A375 (cell line): ENCODE results near the gene C11orf98. TPM values are rescaled to one million over a fixed set of nuclear protein-coding genes. Genes with fewer than 3 reads are reported as not detected.

Source experiments
- small RNA-seq: library from RNA; depleted of rRNA; stranded (forward); fragments of <200 nt; gene quantifications from one replicate; pipeline ENCODE3, GENCODE V24; 2014
- total RNA-seq: library from RNA; depleted of rRNA; stranded (reverse); fragments of >200 nt; shearing (Covaris generic); gene quantifications from 2 replicates; pipeline ENCODE4 v1.2.3, GENCODE V29; 2014; rRNA removed

C11orf98 gene
- 258 and 334 TPM in 2 replicates for total RNA-seq

DNA sequence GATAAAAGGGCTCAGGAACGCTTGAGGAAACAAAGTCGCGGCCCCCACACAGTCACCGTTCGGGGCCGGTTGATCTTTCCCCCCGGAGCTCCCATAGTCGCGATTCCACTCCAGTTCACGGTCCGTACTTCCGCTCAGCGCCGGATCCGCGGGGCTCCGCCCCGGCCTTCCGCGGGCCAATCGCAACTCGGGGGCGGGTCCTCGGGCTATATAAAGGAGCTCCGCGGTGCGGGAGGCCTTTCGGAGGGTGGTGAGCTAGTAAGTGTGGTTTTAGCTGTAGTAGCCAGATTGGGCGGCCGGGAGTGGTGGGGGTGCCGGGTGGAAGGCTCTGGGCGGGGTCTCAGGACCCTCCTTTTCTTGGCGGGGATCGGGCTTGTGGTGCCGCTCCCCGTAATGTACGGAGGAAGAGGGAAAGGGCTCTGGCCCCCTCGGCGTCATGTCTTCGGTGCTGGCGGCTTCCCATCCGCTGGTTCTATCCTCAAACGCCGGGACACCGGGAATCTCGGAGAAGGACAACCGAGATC, at the start of gene C11orf98, which contains the start of gene CSKMT:
TSS of gene C11orf98 (minus strand) at position 136 of the 524 bp plus-strand sequence. CDS start at position 95, 41 bp downstream.
TSS of gene CSKMT (plus strand) at position 238 of the 524 bp plus-strand sequence. CDS start 568 bp downstream, outside the sequence.

DNA sequence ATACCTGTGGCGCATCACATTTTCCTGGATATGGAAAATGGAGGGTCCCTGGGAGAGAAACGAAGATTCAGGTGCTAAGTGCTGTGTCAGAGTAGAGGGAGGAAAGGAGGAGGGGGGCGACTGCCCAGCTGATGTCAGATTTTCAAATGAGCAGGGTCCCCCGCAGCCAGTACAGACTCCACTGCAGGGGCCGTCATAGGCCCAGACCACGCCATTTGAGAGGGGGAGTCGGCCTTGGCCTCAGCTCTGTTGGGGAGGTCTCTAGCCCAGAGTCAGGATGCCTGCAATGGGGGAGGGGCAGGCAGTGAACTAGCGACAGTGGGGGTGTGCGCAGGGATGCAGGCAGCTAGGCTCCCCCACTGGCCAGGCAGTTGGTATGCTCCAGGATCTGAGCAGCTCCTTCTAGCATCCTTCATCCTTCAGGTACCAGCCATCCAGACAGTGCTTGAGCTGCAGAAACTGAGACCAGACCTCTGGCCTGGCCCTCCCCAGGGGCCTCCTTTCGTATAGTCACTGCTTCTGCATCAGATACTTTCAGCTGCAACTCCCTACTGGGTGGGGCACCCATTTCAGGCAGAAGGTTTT, 42.4 kb upstream of the C11orf98 start, which contains the start of the genes BSCL2 and GNG3:
TSS of gene BSCL2 (minus strand) at position 148 of the 585 bp plus-strand sequence. CDS start 229 bp downstream, outside the sequence.
TSS of gene GNG3 (plus strand) at position 400 of the 585 bp plus-strand sequence. CDS start 620 bp downstream, outside the sequence.

DNA sequence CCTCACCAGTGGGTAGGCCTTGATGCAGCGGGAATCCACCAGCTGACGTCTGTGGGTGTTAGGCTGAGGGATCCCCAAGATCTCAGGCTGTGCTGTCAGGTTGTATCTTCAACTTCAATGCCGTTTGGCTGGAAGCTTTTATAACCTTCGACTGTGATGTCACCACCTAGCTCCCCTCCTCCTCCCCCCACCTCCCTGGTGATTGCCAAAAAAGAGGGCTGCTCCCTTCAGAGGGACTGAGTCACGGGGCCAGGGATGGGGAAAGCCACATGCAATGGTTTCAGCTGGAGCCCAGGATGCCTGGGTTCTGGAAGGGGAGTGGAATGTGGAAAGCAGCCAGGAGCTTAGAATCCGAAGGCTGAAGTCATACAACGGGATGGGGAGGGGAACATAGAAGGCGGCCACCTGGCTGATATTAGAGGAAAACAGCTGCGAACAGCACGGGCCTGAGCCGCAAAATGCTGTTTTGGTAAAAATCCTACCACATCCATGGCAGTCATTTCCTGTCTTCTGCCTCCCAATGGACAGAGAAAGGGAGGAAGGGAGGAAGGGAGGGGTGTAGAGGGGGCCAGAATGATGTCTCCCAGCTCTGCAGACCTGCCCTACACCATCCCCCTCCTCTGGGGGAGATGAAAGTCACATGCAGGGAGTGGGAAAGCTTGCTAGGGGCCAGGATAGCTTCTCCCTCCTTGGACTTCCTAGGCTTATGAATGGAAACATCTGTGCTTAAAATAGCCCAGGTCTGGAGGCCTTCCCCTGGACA, 24.6 kb upstream of the C11orf98 start, which contains the start of gene LRRN4CL:
TSS of gene LRRN4CL (minus strand) at position 110 of the 763 bp plus-strand sequence. CDS start 1,022 bp downstream, outside the sequence.

DNA sequence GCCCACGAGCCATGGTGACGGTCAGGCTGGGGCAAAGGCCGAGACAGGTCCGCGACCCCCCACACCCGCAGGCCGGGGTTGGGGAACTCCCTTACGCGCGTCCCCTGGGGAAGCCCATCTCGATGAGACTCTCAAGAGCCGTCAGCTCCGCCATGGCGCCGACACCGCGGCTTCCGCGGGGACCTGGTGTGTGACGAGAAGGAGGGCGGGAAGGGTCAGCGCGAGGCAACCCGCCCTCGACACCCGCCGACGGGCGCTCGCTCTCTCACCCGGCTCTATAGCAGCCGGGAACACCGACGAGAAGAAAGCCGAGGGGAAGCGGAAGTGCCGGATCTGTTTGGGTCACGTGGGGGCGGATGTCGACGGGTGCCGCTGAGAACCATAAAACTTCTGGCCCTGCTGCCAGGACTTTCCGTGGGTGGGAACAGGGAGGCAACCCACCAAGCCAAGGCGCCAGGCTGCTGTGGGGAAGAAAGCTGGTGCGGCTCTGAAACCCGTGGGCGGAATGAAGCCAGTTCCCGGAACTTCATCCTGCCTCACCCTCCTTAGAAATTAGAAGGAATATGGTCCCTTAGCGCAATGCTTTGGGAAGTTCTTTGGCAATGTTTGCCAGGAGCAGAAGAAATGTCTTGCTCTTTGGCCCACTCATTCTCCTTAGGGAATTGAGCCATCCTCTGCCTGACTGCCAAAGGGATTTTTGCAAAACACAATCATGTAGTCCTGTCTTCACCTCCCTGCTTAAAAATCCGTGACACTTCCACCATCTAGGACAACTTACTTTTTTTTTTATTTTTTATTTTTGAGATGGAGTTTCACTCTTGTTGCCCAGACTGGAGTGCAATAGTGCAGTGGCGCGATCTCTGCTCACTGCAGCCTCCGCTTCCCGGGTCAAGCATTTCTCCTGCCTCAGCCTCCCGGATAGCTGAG, 14.0 kb upstream of the C11orf98 start, which contains the start of gene UBXN1:
TSS of gene UBXN1 (minus strand) at position 304 of the 927 bp plus-strand sequence. CDS start at position 154, 150 bp downstream.

DNA sequence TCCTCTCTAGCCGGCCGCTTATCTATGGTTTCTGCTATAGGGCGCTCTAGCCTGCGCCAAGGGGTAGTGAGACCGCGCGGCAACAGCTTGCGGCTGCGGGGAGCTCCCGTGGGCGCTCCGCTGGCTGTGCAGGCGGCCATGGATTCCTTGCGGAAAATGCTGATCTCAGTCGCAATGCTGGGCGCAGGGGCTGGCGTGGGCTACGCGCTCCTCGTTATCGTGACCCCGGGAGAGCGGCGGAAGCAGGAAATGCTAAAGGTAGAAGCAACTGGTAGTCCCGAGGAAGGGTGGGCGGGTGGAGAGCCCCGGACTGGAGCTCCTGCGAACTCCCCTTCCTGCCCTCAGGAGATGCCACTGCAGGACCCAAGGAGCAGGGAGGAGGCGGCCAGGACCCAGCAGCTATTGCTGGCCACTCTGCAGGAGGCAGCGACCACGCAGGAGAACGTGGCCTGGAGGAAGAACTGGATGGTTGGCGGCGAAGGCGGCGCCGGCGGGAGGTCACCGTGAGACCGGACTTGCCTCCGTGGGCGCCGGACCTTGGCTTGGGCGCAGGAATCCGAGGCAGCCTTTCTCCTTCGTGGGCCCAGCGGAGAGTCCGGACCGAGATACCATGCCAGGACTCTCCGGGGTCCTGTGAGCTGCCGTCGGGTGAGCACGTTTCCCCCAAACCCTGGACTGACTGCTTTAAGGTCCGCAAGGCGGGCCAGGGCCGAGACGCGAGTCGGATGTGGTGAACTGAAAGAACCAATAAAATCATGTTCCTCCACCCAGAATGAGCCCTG, 6.8 kb upstream of the C11orf98 start, which contains the start of the genes LBHD1 and UQCC3:
TSS of gene LBHD1 (minus strand) at position 660 of the 782 bp plus-strand sequence. CDS start 2,236 bp downstream, outside the sequence.
TSS of gene UQCC3 (plus strand) at position 66 of the 782 bp plus-strand sequence. CDS start at position 139, 73 bp downstream.

DNA sequence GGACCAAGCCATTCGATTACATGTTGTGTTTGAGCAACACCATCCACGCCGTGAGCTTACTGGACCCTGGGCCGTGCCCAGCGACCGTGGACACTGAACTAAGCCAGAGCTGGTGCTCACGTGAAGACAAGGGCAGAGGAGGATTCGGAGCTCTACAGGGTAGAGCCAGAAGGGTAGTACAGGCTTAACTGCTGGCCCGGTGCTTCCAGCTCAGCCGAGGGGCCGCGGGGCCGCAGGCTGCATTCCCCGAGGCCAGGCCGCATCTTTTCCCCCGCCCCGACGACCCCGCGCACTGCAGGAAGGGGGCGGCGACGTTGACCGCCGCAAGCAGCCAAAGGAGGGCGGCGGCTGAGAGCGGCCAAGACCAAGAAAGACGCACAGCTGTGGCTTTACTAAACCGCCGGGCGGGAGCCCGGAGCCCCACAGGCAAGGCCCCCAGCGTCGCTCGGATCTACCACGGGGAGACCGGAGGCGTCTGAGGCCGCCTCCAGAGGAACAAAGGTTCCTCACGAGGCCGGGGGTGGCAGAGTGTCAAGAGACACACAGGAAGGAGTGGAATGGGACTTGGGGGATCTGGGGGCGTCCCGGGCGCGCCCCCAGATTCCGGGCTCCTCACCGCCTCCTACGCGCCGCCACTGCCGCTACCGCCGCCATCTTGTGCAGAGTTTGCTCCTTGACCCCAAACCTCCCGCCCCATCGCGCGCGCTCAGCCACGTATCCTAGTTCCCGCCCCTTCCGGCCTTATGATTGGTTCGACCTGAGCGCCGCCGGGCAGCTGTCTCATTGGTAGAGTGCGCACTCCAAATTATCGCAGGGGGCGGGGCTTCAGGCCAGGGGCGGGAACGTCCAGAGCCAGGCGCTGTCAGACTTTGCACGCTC, 18.8 kb downstream of the C11orf98 start, which contains the start of gene GANAB:
TSS of gene GANAB (minus strand) at position 668 of the 879 bp plus-strand sequence. CDS start at position 654, 14 bp downstream.

DNA sequence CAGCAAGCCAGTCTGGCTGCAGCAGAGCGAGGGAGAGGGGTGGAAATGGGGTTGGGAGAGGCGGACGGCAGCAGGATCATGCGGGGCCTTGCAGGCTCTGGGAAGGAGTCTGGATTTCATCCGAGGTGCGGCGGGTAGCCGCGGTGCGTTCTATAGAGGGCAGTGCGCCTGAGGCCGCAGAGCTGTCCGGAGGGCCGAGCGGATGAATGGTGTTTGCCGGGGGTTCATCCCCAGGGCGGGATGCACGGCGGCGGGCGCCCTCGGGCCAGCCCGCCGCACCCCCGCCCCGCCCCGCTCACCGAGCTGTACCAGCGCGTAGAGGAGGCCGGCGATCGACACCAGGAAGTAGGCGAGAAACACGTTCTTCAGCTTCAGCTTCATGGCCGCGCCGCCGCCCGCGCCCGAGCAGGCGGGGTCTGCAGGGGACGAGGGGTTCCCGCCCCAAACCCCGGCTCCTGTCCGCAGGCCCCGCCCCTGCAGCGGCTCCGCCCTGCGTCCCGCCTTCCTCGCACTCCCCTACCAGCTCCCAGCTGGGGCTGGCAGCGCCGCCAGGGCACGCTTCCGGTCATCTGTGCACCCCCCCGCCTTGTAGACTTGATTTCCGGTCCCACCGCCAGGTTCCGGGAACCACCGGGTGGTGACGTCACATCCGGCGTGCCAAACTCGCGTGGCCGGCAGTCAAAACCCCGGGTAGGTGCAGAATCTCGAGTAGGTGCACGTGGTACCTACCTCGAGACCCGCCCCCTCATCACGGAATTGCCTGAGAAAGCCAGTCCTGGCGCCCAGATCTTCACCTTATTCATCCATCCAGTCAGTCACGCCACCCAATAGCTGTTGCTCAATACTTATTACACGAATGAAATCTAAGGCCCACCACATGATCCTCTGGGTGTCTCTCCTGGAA, 43.2 kb downstream of the C11orf98 start, which contains the start of gene B3GAT3:
TSS of gene B3GAT3 (minus strand) at position 420 of the 904 bp plus-strand sequence. CDS start at position 381, 39 bp downstream.

Small RNAs within 50 kb of the gene (small RNA-seq; reads per million reads assigned to genes)
- gene SNORA57 = not detected

Other genes starting within 250 kb of the C11orf98 start
- gene SCGB1A1, start 246.2 kb downstream of the C11orf98 start, total RNA-seq = not detected in 2 replicates
- 205 and 216 TPM in 2 replicates for gene AHNAK, start 118.4 kb downstream of the C11orf98 start, total RNA-seq
- gene EEF1G, start 91.3 kb downstream of the C11orf98 start, total RNA-seq = 2,191 and 2,371 TPM in 2 replicates
- 18.9 and 28.1 TPM in 2 replicates for gene TUT1, start 73.7 kb downstream of the C11orf98 start, total RNA-seq
- gene MTA2, start 63.3 kb downstream of the C11orf98 start, total RNA-seq = 153 and 165 TPM in 2 replicates
- gene EML3, start 52.4 kb downstream of the C11orf98 start, total RNA-seq = 41.0 and 43.7 TPM in 2 replicates
- gene ROM1, start 52.0 kb downstream of the C11orf98 start, total RNA-seq = 8.4 and 13.0 TPM in 2 replicates
- 84.1 and 103 TPM in 2 replicates for gene B3GAT3, start 43.2 kb downstream of the C11orf98 start, total RNA-seq
- gene GANAB, start 18.6 kb downstream of the C11orf98 start, total RNA-seq = 234 and 237 TPM in 2 replicates
- 21.1 and 24.6 TPM in 2 replicates for gene INTS5, start 11.9 kb downstream of the C11orf98 start, total RNA-seq
- gene CSKMT, start 102 bp upstream of the C11orf98 start, total RNA-seq = 19.2 and 33.6 TPM in 2 replicates
- 27.7 and 35.5 TPM in 2 replicates for gene UQCC3, start 6.5 kb upstream of the C11orf98 start, total RNA-seq
- 9.0 and 13.3 TPM in 2 replicates for gene LBHD1, start 7.1 kb upstream of the C11orf98 start, total RNA-seq
- gene UBXN1, start 13.9 kb upstream of the C11orf98 start, total RNA-seq = 306 and 324 TPM in 2 replicates
- 0.21 and 0.23 TPM in 2 replicates for gene LRRN4CL, start 24.3 kb upstream of the C11orf98 start, total RNA-seq
- 87.7 and 115 TPM in 2 replicates for gene BSCL2, start 42.2 kb upstream of the C11orf98 start, total RNA-seq
- gene GNG3, start 42.5 kb upstream of the C11orf98 start, total RNA-seq = not detected in 2 replicates
- 13.6 and 14.1 TPM in 2 replicates for gene HNRNPUL2, start 62.2 kb upstream of the C11orf98 start, total RNA-seq
- gene TTC9C, start 63.3 kb upstream of the C11orf98 start, total RNA-seq = 37.5 and 48.1 TPM in 2 replicates
- gene ZBTB3, start 89.0 kb upstream of the C11orf98 start, total RNA-seq = 5.0 and 6.7 TPM in 2 replicates
- 143 and 148 TPM in 2 replicates for gene POLR2G, start 96.4 kb upstream of the C11orf98 start, total RNA-seq
- gene TAF6L, start 106.2 kb upstream of the C11orf98 start, total RNA-seq = 33.0 and 39.5 TPM in 2 replicates
- gene TMEM179B, start 122.2 kb upstream of the C11orf98 start, total RNA-seq = 61.4 and 91.5 TPM in 2 replicates
- gene TMEM223, start 126.8 kb upstream of the C11orf98 start, total RNA-seq = 47.6 and 57.5 TPM in 2 replicates
- 35.6 and 42.9 TPM in 2 replicates for gene NXF1, start 140.2 kb upstream of the C11orf98 start, total RNA-seq
- gene STX5, start 166.8 kb upstream of the C11orf98 start, total RNA-seq = 33.8 and 38.8 TPM in 2 replicates
- gene TEX54, start 167.6 kb upstream of the C11orf98 start, total RNA-seq = 1.5 TPM in 1 of 2 replicates, not detected in the other
- 204 and 215 TPM in 2 replicates for gene WDR74, start 174.4 kb upstream of the C11orf98 start, total RNA-seq
- gene SLC3A2, start 215.7 kb upstream of the C11orf98 start, total RNA-seq = 739 and 838 TPM in 2 replicates